Stimulated activated CD8-positive, alpha-beta memory T cell treated with anti-CD3 and anti-CD28 coated beads, Interleukin-15, amount 100 ng/mL, for 4 hours (primary cell): ENCODE measurements around the gene DCAF7.

ENCODE experiments used
- DNase-seq, 2 donors: peaks; one replicate each; pipeline ENCODE4 v3.0.0-alpha.2; 2020; ENCODE audit warnings: low read depth in 2 of 2

DCAF7 gene

GRCh38 chr17:63588797-63589196 is 38.5 kb downstream of the DCAF7 start:
- DNase-seq: no peak

GRCh38 chr17:63589646-63590045 is 39.4 kb downstream of the DCAF7 start:
- DNase-seq: no peak

- DNase-seq: no peak
These were observed 42.5 kb downstream of the DCAF7 start for GRCh38 chr17:63592797-63593196.

- no peak for DNase-seq
These were observed 44.9 kb downstream of the DCAF7 start for GRCh38 chr17:63595132-63595531.

- DNase-seq: no peak
These were observed 46.7 kb downstream of the DCAF7 start for GRCh38 chr17:63596856-63597586.

GRCh38 chr17:63598281-63598680 is 48.0 kb downstream of the DCAF7 start:
- DNase-seq: no peak

GRCh38 chr17:63600569-63601438 is 50.5 kb downstream of the DCAF7 start, which contains the start of gene TACO1:
TSS of gene TACO1 (plus strand) at chr17:63600895. CDS start at chr17:63601084, 189 bp downstream.
- DNase-seq: peak; percentile 53 to 56

GRCh38 chr17:63601439-63602371 is 51.4 kb downstream of the DCAF7 start:
- DNase-seq: no peak

- DNase-seq: no peak
These were observed 59.7 kb downstream of the DCAF7 start for GRCh38 chr17:63609816-63610573.

GRCh38 chr17:63610854-63611253 is 60.6 kb downstream of the DCAF7 start:
- DNase-seq: no peak

GRCh38 chr17:63611354-63611753 is 61.1 kb downstream of the DCAF7 start:
- DNase-seq: no peak

GRCh38 chr17:63613663-63614062 is 63.4 kb downstream of the DCAF7 start:
- no peak for DNase-seq

- no peak for DNase-seq
These were observed 71.0 kb downstream of the DCAF7 start for GRCh38 chr17:63621229-63621683.

- peak; percentile 91 to 96 for DNase-seq
These were observed 71.7 kb downstream of the DCAF7 start, which contains the start of gene MAP3K3 for GRCh38 chr17:63621684-63622573. TSS of gene MAP3K3 (plus strand) at chr17:63622417. CDS start at chr17:63622760, 343 bp downstream.

- no peak for DNase-seq
These were observed 72.5 kb downstream of the DCAF7 start for GRCh38 chr17:63622574-63623390.

GRCh38 chr17:63623786-63624530 is 73.7 kb downstream of the DCAF7 start:
- DNase-seq: no peak

- DNase-seq: no peak
These were observed 74.2 kb downstream of the DCAF7 start for GRCh38 chr17:63624531-63624880.

- DNase-seq: no peak
These were observed 76.4 kb downstream of the DCAF7 start for GRCh38 chr17:63626551-63627180.
